HG03025 (cell line): ENCODE data around the gene TAS2R4.
"Not testable (repeated sequence)": the region's sequence is repeated elsewhere in the genome, so short reads cannot be mapped to it uniquely, and the experiment has no call there.

Experiments used
- ATAC-seq: cut with Tn5 transposase; IDR thresholded peaks from one replicate; pipeline ENCODE4 v1.9.1; 2021; ENCODE audit warnings: mild to moderate bottlenecking, moderate library complexity; ENCODE audit not compliant: unreplicated experiment, low FRiP score

TAS2R4 gene

GRCh38 chr7:141822432-141822831 lies 46.0 kb downstream of the TAS2R4 start:
- not testable (repeated sequence) for ATAC-seq
